Measurements from ENCODE around the gene MARCHF3. TPM values are rescaled to one million over a fixed set of nuclear protein-coding genes. Genes with fewer than 3 reads are reported as not detected.

Gene MARCHF3
- total and polyA plus RNA-seq, 2 of the 13 experiments (the other 11 are each of a cell fraction or from before 2014, with no cell fraction given) = 4.8 to 11.9 TPM

DNA sequence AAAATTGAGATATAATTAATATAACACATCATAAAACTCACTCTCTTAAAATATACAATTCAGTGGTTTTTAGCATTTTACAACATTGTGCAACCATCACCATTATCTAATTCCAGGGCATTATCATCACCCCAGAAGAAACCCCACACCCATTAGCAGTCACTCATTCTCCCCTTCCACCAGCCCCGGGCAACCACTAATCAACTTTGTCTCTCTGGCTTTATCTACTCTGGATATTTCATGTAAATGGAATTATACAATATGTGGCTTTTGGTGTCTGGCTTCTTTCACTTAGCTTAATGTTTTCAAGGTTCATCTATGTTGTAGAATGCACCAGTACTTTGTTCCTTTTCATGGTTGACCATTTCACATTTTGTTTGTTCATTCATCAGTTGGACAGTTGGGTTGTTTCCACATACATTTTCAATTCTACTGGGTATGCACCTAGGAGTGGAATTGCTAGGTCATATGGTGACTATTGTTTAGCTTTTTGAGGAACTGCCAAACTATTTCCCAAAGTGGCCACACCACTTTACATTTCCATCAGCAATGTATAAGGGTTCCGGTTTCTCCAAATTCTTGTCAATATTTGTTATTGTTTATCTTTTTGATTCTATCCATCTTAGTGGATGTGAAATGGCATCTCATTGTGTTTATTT, 62.4 kb downstream of the MARCHF3 start:
- Histone ChIP-seq H3K4me3 (replicated peaks in 1 of 3; ENCODE audit: insufficient read depth in 1 of 3, low read depth in 2 of 3, low read length in 3 of 3) (no peak overlapping the region), H3K4me1 (ENCODE audit: insufficient read depth, low read length) (peaks cover 16% of the 10 kb centered on the region), H2AFZ (ENCODE audit: low read length) (no peak overlapping the region), H3K27ac (ENCODE audit: extremely low read length, insufficient read depth, low read length) (no peak overlapping the region), H4K20me1 (ENCODE audit: insufficient read depth, low read length) (no peaks in the 10 kb centered on the region), H3K36me3 (replicated peaks in 1 of 2; ENCODE audit: control insufficient read depth in 1 of 2, insufficient read depth in 2 of 2, low read length in 2 of 2) (no peaks in the 10 kb centered on the region), H3K9me3 (ENCODE audit: low read length) (no peaks in the 10 kb centered on the region), H3K4me2 (ENCODE audit: low read depth, low read length) (no peak overlapping the region), H3K79me2 (ENCODE audit: insufficient read depth, low read length) (no peaks in the 10 kb centered on the region), H3K9ac (ENCODE audit: insufficient read depth, low read depth, low read length) (no peak overlapping the region), H3K27me3 (ENCODE audit: control insufficient read depth in 1 of 2, insufficient read depth in 2 of 2, low read length in 2 of 2) (no peaks in the 10 kb centered on the region)
- POLR2A ChIA-PET = no interaction called here
- WGBS (ENCODE audit: low lambda C conversion rate) = 96% methylated on average over 2 of the region's 2 CpGs
- no TSS peak for BruUV-seq (replicated peaks)
- in situ Hi-C loops (cut with HindIII; ENCODE audit: extremely low pct_ligation_motif_present, low pct_unique_long_range_greater_than_20kb) (no loop called here), intact Hi-C loops (cut with micrococcal nuclease; ENCODE audit: unreplicated experiment) (no loop called here)
- CTCF ChIA-PET (ENCODE audit: low intra/inter-chr PET ratio, low total read pairs) = no interaction called here
- TF ChIP-seq, protein P1, sequence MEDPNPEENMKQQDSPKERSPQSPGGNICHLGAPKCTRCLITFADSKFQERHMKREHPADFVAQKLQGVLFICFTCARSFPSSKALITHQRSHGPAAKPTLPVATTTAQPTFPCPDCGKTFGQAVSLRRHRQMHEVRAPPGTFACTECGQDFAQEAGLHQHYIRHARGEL (CRISPR knock-in tag; IDR thresholded peaks at IDR 0.05) = no peak
- TF ChIP-seq NFRKB (IDR thresholded peaks at IDR 0.05) = no peak
- FAIRE-seq (no peak), ATAC-seq (no peak), DNase-seq (ENCODE audit: low spot score) (no peak)

DNA sequence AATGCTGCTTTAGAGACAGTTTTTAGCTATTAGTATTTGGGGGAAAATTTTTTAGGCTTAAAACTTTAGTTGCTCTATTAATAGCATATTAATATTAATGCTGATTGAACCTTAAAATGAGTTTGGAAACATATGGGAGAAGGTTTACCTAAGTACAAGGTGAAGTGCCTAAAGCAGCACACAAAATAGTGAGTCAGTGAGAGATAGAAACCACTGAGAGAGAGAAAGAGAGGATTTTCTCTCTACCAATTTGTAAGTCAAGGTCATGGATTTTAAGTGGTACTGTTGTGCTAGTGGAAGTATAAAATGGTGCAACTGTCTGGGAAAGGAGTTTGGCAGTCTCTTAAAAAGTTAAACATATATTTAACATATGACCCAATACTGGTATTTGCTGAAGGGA, 64.9 kb downstream of the MARCHF3 start:
- FAIRE-seq = no peak

More for the DNA sequence above, 64.9 kb downstream of the MARCHF3 start:
- Histone ChIP-seq H3K4me2 (ENCODE audit: low read depth, low read length) (no peak overlapping the region), H4K20me1 (ENCODE audit: insufficient read depth, low read length) (no peaks in the 10 kb centered on the region), H3K79me2 (ENCODE audit: insufficient read depth, low read length) (no peaks in the 10 kb centered on the region), H3K4me3 (replicated peaks in 1 of 3; ENCODE audit: insufficient read depth in 1 of 3, low read depth in 2 of 3, low read length in 3 of 3) (no peak overlapping the region), H2AFZ (ENCODE audit: low read length) (no peak overlapping the region), H3K9ac (ENCODE audit: insufficient read depth, low read depth, low read length) (no peak overlapping the region), H3K4me1 (ENCODE audit: insufficient read depth, low read length) (no peaks in the 10 kb centered on the region), H3K27me3 (ENCODE audit: control insufficient read depth in 1 of 2, insufficient read depth in 2 of 2, low read length in 2 of 2) (no peaks in the 10 kb centered on the region), H3K36me3 (replicated peaks in 1 of 2; ENCODE audit: control insufficient read depth in 1 of 2, insufficient read depth in 2 of 2, low read length in 2 of 2) (no peaks in the 10 kb centered on the region), H3K9me3 (ENCODE audit: low read length) (no peaks in the 10 kb centered on the region), H3K27ac (ENCODE audit: extremely low read length, insufficient read depth, low read length) (no peak overlapping the region)
- intact Hi-C loops (cut with micrococcal nuclease; ENCODE audit: unreplicated experiment) (no loop called here), in situ Hi-C loops (cut with HindIII; ENCODE audit: extremely low pct_ligation_motif_present, low pct_unique_long_range_greater_than_20kb) (no loop called here)
- BruUV-seq (replicated peaks) = no TSS peak
- ChIA-PET CTCF (ENCODE audit: low intra/inter-chr PET ratio, low total read pairs) (no interaction called here), POLR2A (no interaction called here)
- no peak for TF ChIP-seq ZKSCAN1 (IDR thresholded peaks at IDR 0.05; ENCODE audit: low read length)
- TF ChIP-seq, protein P2, sequence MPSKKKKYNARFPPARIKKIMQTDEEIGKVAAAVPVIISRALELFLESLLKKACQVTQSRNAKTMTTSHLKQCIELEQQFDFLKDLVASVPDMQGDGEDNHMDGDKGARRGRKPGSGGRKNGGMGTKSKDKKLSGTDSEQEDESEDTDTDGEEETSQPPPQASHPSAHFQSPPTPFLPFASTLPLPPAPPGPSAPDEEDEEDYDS (CRISPR knock-in tag; IDR thresholded peaks at IDR 0.05) = no peak
- TF ChIP-seq, protein P3, sequence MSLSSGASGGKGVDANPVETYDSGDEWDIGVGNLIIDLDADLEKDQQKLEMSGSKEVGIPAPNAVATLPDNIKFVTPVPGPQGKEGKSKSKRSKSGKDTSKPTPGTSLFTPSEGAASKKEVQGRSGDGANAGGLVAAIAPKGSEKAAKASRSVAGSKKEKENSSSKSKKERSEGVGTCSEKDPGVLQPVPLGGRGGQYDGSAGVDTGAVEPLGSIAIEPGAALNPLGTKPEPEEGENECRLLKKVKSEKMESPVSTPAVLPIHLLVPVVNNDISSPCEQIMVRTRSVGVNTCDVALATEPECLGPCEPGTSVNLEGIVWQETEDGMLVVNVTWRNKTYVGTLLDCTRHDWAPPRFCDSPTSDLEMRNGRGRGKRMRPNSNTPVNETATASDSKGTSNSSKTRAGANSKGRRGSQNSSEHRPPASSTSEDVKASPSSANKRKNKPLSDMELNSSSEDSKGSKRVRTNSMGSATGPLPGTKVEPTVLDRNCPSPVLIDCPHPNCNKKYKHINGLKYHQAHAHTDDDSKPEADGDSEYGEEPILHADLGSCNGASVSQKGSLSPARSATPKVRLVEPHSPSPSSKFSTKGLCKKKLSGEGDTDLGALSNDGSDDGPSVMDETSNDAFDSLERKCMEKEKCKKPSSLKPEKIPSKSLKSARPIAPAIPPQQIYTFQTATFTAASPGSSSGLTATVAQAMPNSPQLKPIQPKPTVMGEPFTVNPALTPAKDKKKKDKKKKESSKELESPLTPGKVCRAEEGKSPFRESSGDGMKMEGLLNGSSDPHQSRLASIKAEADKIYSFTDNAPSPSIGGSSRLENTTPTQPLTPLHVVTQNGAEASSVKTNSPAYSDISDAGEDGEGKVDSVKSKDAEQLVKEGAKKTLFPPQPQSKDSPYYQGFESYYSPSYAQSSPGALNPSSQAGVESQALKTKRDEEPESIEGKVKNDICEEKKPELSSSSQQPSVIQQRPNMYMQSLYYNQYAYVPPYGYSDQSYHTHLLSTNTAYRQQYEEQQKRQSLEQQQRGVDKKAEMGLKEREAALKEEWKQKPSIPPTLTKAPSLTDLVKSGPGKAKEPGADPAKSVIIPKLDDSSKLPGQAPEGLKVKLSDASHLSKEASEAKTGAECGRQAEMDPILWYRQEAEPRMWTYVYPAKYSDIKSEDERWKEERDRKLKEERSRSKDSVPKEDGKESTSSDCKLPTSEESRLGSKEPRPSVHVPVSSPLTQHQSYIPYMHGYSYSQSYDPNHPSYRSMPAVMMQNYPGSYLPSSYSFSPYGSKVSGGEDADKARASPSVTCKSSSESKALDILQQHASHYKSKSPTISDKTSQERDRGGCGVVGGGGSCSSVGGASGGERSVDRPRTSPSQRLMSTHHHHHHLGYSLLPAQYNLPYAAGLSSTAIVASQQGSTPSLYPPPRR (CRISPR knock-in tag; IDR thresholded peaks at IDR 0.05; ENCODE audit: borderline replicate concordance) = no peak
- no peak for TF ChIP-seq STAG1 (CRISPR knock-in tag; IDR thresholded peaks at IDR 0.05)
- TF ChIP-seq NFYB (CRISPR knock-in tag; IDR thresholded peaks at IDR 0.05) = no peak
- no peak for TF ChIP-seq TCF12 (IDR thresholded peaks at IDR 0.05)
- TF ChIP-seq TCF12 (CRISPR knock-in tag; IDR thresholded peaks at IDR 0.05) = no peak
- ATAC-seq = no peak
- DNase-seq (ENCODE audit: low spot score) = no peak
